Peyer's patch (tissue), 4 donors: ENCODE results near the gene GNRH2. TPM values are rescaled to one million over a fixed set of nuclear protein-coding genes. Genes with fewer than 3 reads are reported as not detected.

Source experiments
- DNase-seq, 3 donors: peaks; one replicate each; pipeline ENCODE4 v3.0.0-alpha.2; 2017 to 2019
- H3K27ac ChIP-seq, 4 donors: fragments of 200-600 bp; sonication (generic); one replicate each; pipeline ENCODE4 v1.5.1; 2016 to 2019
- H3K27me3 ChIP-seq, 2 donors: fragments of 200-600 bp; sonication (generic); one replicate each; pipeline ENCODE4 v1.5.1; 2019
- H3K36me3 ChIP-seq, 3 donors: fragments of 200-600 bp; sonication (generic); one replicate each; pipeline ENCODE4 v1.5.1; 2016 to 2019
- H3K4me1 ChIP-seq, 4 donors: fragments of 200-600 bp; sonication (generic); one replicate each; pipeline ENCODE4 v1.5.1; 2016 to 2019
- H3K4me3 ChIP-seq, 4 donors: fragments of 200-600 bp; sonication (generic); 1 replicate in 3 of 4; 2 replicates in 1 of 4; pipeline ENCODE4 v1.5.1; 2016 to 2019; ENCODE audit warnings: mild to moderate bottlenecking in 1 of 4
- H3K9me3 ChIP-seq, 4 donors: fragments of 200-600 bp; sonication (generic); one replicate each; pipeline ENCODE4 v1.5.1; 2016 to 2019; ENCODE audit warnings: mild to moderate bottlenecking in 1 of 4
- CTCF ChIP-seq, 6 experiments: fragments of 450-650 bp in 4 of 6; fragments of 200-600 bp in 2 of 6; sonication (generic) in 1 of 6; IDR thresholded peaks; one replicate each; pipeline ENCODE4 v1.5.1; 2017 to 2019; ENCODE audit warnings: antibody characterized with exemption in 6 of 6, mild to moderate bottlenecking in 3 of 6, moderate library complexity in 1 of 6
- POLR2A ChIP-seq, 2 donors: fragments of 450-650 bp; IDR thresholded peaks; one replicate each; pipeline ENCODE4 v1.5.1; 2017; ENCODE audit warnings: antibody characterized with exemption in 2 of 2, mild to moderate bottlenecking in 2 of 2, moderate library complexity in 2 of 2
- total RNA-seq, 4 donors: library from RNA; depleted of rRNA; stranded (reverse); fragments of >200 nt; gene quantifications; one replicate each; pipeline ENCODE4 v1.1.0, GENCODE V29; 2016

Gene GNRH2
- total RNA-seq, 4 donors from 2014 or later: not detected

DNA sequence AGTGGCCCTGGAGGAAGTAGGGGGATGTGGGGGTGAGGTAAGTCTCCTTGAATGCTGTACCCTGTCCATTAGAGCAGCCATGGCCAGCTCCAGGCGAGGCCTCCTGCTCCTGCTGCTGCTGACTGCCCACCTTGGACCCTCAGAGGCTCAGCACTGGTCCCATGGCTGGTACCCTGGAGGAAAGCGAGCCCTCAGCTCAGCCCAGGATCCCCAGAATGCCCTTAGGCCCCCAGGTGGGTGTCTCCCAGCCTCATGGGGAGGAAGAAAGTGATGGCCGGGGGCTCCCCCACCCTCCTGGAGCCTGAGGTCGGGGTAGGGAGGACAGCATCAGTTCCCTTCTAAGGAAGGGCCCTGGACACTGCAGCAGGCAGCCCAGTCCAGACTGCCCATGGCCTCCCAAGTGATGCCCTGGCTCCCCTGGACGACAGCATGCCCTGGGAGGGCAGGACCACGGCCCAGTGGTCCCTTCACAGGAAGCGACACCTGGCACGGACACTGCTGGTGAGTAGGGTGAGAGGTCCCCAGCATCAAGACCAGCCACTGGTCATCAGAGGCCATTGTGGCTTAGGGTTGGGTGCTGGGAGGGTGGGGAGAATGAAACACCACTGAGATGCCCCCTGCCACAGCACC is 1.0 kb downstream of the GNRH2 start:
- peaks cover 0 to 34% (median 0%) of the 10 kb centered on the region in 3 donors for H3K36me3 ChIP-seq
- H3K4me3 ChIP-seq: no peak overlapping the region
- H3K9me3 ChIP-seq: no peaks in the 10 kb centered on the region
- no peak for DNase-seq
- H3K27me3 ChIP-seq: no peaks in the 10 kb centered on the region
- TF ChIP-seq CTCF (IDR thresholded peaks at IDR 0.05): no peak
- TF ChIP-seq POLR2A (IDR thresholded peaks at IDR 0.05): no peak
- peaks cover 0 to 19% (median 9%) of the 10 kb centered on the region in 4 donors for H3K4me1 ChIP-seq
- H3K27ac ChIP-seq: peak overlapping the region in 1 of 4 donors; percentile 94

- Histone ChIP-seq H3K36me3 (peaks cover 0 to 32% (median 0%) of the 10 kb centered on the region in 3 donors), H3K27ac (peak overlapping the region; percentile 87 to 94 (median 92)), H3K4me3 (peak overlapping the region; percentile 65 to 98 (median 87)), H3K9me3 (no peaks in the 10 kb centered on the region), H3K27me3 (no peaks in the 10 kb centered on the region), H3K4me1 (peaks cover 0 to 19% (median 9%) of the 10 kb centered on the region in 4 donors)
- no peak for TF ChIP-seq POLR2A (IDR thresholded peaks at IDR 0.05)
- no peak for TF ChIP-seq CTCF (IDR thresholded peaks at IDR 0.05)
- DNase-seq: peak; percentile 81 to 91 (median 89)
Observed at GRCh38 chr20:3045042-3045815, 1.8 kb downstream of the GNRH2 start.

- Histone ChIP-seq H3K4me3 (peak within 1 kb of the TSS; percentile 65 to 98 (median 87)), H3K9me3 (no peaks in the 10 kb centered on the region), H3K27ac (peak within 1 kb of the TSS; percentile 87 to 94 (median 92)), H3K4me1 (peaks cover 0 to 19% (median 9%) of the 10 kb centered on the region in 4 donors), H3K27me3 (no peaks in the 10 kb centered on the region), H3K36me3 (peaks cover 0 to 26% (median 0%) of the 10 kb centered on the region in 3 donors)
- TF ChIP-seq CTCF (IDR thresholded peaks at IDR 0.05): peak in 2 of 6 experiments; percentile 8 to 14
- peak in 1 of 2 donors; percentile 62 for TF ChIP-seq POLR2A (IDR thresholded peaks at IDR 0.05)
- DNase-seq: peak; percentile 91 to 96 (median 95)
Observed at GRCh38 chr20:3045816-3046676, 2.6 kb downstream of the GNRH2 start, which contains the start of gene MRPS26. Gene MRPS26 (plus strand): TSS chr20:3046052. CDS start chr20:3046069, 17 bp downstream.

DNA sequence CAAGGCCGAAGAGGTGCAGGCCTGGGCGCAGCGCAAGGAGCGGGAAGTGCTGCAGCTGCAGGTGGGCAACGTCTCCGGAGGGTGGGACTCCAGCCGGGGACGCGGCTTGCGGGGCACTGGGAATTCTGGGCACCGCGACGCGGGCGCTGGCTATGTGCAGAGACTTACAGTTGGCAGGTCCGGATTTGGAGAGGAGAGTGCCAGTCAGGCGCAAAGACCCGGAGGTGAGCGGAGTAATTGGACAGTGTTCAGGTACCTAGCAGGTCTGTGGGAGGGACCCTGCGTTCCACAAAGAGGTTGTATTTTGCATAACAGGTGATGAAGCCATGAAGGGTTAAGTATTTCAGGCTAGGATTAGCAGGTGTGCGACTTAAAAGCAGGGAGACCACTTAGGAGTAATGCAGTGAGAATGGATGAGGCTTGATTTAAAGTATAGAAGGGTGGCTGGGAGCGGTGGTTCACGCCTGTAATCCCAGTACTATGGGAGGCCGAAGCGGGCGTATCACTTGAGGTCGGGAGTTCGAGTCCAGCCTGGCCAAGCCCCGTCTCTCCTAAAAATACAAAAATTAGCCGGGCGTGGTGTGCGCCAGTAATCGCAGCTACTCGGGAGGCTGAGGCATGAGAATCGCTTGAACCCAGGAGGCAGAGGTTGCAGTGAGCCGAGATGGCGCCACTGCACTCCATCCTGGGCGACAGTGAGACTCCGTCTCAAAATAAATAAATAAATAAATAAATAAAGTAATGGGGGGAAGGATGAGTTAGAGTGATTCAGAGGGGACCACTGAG is 3.4 kb downstream of the GNRH2 start:
- TF ChIP-seq CTCF (IDR thresholded peaks at IDR 0.05) (no peak), POLR2A (IDR thresholded peaks at IDR 0.05) (no peak)
- Histone ChIP-seq H3K4me1 (peaks cover 0 to 17% (median 9%) of the 10 kb centered on the region in 4 donors), H3K27ac (peak overlapping the region; percentile 87 to 94 (median 92)), H3K4me3 (peak overlapping the region; percentile 65 to 98 (median 87)), H3K27me3 (no peaks in the 10 kb centered on the region), H3K9me3 (no peaks in the 10 kb centered on the region), H3K36me3 (peaks cover 0 to 26% (median 0%) of the 10 kb centered on the region in 3 donors)
- DNase-seq: no peak
